NB4 (cell line): ENCODE data around the gene ALOX5.
"Not testable (repeated sequence)": the region's sequence is repeated elsewhere in the genome, so short reads cannot be mapped to it uniquely, and the experiment has no call there.

Source experiments
- CTCF ChIP-seq: IDR thresholded peaks from one replicate; pipeline ENCODE4 v1.5.1; 2012; ENCODE audit warnings: low read depth, low read length
- MAX ChIP-seq: IDR thresholded peaks from 2 replicates; pipeline ENCODE4 v1.6.1; 2011; ENCODE audit warnings: low read depth, low read length
- MYC ChIP-seq: IDR thresholded peaks from 2 replicates; pipeline ENCODE4 v1.6.1; 2011; ENCODE audit warnings: low read depth, low read length
- POLR2A ChIP-seq: IDR thresholded peaks from 2 replicates; pipeline ENCODE4 v1.6.1; 2011; ENCODE audit warnings: mild to moderate bottlenecking; ENCODE audit not compliant: insufficient read length; ENCODE audit errors: extremely low read depth

GRCh38 chr10:45361983-45362799 is 11.8 kb upstream of the ALOX5 start:
- not testable (repeated sequence) for TF ChIP-seq CTCF, POLR2A, MAX, MYC
